ENCODE data around the gene EXOC8.

DNA sequence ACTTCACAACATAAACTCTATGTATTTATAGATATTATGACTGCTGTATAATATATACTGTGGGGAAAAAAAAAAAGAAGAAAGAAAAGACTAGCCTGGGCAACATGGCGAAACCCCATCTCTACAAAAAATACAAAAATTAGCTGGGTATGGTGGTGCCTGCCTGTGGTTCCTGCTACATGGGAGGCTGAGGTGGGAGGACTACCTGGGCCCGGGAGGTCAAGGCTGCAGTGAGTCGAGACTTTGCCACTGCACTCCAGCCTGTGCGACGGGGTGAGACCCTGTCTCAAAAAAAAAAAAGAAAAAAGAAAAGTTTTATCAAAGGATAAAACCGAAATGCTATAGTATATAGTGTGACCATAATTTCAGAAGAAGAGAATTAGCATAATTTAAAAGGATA, 2.7 kb downstream of the EXOC8 start:
- TF ChIP-seq, protein P1, sequence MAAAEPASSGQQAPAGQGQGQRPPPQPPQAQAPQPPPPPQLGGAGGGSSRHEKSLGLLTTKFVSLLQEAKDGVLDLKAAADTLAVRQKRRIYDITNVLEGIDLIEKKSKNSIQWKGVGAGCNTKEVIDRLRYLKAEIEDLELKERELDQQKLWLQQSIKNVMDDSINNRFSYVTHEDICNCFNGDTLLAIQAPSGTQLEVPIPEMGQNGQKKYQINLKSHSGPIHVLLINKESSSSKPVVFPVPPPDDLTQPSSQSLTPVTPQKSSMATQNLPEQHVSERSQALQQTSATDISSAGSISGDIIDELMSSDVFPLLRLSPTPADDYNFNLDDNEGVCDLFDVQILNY (CRISPR knock-in tag; conservative IDR thresholded peaks at IDR 0.05), result no peak
- TF ChIP-seq RXRA (CRISPR knock-in tag; IDR thresholded peaks at IDR 0.05) (no peak), THAP11 (CRISPR knock-in tag; IDR thresholded peaks at IDR 0.05) (no peak), MAF1 (CRISPR knock-in tag; IDR thresholded peaks at IDR 0.05; ENCODE audit: borderline replicate concordance) (no peak), KMT2A (CRISPR knock-in tag; IDR thresholded peaks at IDR 0.05) (no peak), XBP1 (CRISPR knock-in tag; IDR thresholded peaks at IDR 0.05) (no peak), CEBPB (IDR thresholded peaks at IDR 0.05; ENCODE audit: borderline replicate concordance, low read depth, low read length) (no peak), SIN3B (IDR thresholded peaks at IDR 0.05; ENCODE audit: low read length) (no peak), NPAS2 (CRISPR knock-in tag; IDR thresholded peaks at IDR 0.05; ENCODE audit: borderline replicate concordance) (no peak), POLR2A (IDR thresholded peaks at IDR 0.05; ENCODE audit: insufficient read depth in 1 of 2, low read depth in 2 of 2, low read length in 2 of 2) (no peak), ZNF317 (CRISPR knock-in tag; IDR thresholded peaks at IDR 0.05) (no peak)
- TF ChIP-seq, protein P2, sequence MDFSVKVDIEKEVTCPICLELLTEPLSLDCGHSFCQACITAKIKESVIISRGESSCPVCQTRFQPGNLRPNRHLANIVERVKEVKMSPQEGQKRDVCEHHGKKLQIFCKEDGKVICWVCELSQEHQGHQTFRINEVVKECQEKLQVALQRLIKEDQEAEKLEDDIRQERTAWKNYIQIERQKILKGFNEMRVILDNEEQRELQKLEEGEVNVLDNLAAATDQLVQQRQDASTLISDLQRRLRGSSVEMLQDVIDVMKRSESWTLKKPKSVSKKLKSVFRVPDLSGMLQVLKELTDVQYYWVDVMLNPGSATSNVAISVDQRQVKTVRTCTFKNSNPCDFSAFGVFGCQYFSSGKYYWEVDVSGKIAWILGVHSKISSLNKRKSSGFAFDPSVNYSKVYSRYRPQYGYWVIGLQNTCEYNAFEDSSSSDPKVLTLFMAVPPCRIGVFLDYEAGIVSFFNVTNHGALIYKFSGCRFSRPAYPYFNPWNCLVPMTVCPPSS (IDR thresholded peaks at IDR 0.05), result no peak
- TF ChIP-seq, protein P3, sequence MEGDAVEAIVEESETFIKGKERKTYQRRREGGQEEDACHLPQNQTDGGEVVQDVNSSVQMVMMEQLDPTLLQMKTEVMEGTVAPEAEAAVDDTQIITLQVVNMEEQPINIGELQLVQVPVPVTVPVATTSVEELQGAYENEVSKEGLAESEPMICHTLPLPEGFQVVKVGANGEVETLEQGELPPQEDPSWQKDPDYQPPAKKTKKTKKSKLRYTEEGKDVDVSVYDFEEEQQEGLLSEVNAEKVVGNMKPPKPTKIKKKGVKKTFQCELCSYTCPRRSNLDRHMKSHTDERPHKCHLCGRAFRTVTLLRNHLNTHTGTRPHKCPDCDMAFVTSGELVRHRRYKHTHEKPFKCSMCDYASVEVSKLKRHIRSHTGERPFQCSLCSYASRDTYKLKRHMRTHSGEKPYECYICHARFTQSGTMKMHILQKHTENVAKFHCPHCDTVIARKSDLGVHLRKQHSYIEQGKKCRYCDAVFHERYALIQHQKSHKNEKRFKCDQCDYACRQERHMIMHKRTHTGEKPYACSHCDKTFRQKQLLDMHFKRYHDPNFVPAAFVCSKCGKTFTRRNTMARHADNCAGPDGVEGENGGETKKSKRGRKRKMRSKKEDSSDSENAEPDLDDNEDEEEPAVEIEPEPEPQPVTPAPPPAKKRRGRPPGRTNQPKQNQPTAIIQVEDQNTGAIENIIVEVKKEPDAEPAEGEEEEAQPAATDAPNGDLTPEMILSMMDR (CRISPR knock-in tag; IDR thresholded peaks at IDR 0.05), result no peak
- TF ChIP-seq, protein P4, sequence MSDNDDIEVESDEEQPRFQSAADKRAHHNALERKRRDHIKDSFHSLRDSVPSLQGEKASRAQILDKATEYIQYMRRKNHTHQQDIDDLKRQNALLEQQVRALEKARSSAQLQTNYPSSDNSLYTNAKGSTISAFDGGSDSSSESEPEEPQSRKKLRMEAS (IDR thresholded peaks at IDR 0.05), result no peak

Measured in HepG2 (cell line).